ENCODE measurements around the gene IL20RB. TPM values are rescaled to one million over a fixed set of nuclear protein-coding genes. Genes with fewer than 3 reads are reported as not detected.

IL20RB gene
- total RNA-seq, 1 experiment from 2014 or later, result 4.2 TPM

DNA sequence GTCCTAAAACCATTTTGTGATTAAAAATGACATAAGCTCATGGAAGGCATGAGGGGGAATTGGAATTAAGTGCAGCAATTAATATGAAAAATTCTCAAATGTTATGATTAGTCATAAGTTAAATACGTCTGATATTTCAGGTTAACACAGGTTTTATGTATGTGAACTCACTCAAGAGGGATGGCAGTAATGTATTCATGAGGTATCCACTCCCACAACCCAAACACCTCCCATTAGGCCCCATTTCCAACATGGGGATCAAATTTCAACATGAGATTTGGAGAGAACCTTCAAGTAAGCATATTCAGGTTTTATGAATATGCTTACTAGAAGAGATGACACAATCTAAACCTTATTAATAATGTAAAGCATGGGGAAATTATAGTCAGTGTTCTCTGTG is 41.6 kb upstream of the IL20RB start:
- ChIA-PET CTCF (no interaction called here), POLR2A (ENCODE audit: low non-redundant PET) (no interaction called here)
- TF ChIP-seq, protein P1, sequence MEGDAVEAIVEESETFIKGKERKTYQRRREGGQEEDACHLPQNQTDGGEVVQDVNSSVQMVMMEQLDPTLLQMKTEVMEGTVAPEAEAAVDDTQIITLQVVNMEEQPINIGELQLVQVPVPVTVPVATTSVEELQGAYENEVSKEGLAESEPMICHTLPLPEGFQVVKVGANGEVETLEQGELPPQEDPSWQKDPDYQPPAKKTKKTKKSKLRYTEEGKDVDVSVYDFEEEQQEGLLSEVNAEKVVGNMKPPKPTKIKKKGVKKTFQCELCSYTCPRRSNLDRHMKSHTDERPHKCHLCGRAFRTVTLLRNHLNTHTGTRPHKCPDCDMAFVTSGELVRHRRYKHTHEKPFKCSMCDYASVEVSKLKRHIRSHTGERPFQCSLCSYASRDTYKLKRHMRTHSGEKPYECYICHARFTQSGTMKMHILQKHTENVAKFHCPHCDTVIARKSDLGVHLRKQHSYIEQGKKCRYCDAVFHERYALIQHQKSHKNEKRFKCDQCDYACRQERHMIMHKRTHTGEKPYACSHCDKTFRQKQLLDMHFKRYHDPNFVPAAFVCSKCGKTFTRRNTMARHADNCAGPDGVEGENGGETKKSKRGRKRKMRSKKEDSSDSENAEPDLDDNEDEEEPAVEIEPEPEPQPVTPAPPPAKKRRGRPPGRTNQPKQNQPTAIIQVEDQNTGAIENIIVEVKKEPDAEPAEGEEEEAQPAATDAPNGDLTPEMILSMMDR (conservative IDR thresholded peaks at IDR 0.05; ENCODE audit: low read depth, low read length), result no peak
- no peak for TF ChIP-seq EZH2 (IDR thresholded peaks at IDR 0.05; ENCODE audit: borderline replicate concordance, low read depth, low read length, poor library complexity, severe bottlenecking)
- Histone ChIP-seq H3K4me3 (ENCODE audit: low read depth, low read length, poor library complexity, severe bottlenecking) (no peak overlapping the region), H3K36me3 (ENCODE audit: insufficient read depth, low read length, poor library complexity, severe bottlenecking) (peaks cover 7% of the 10 kb centered on the region), H3K27ac (ENCODE audit: low read depth, low read length, poor library complexity, severe bottlenecking) (no peak overlapping the region), H3K4me1 (ENCODE audit: insufficient read depth, low read length, poor library complexity, severe bottlenecking) (peaks cover 49% of the 10 kb centered on the region), H3K9me3 (ENCODE audit: low read depth, low read length, poor library complexity, severe bottlenecking) (peaks cover 20% of the 10 kb centered on the region), H3K27me3 (replicated peaks; ENCODE audit: insufficient read depth, low read depth, low read length, poor library complexity) (no peaks in the 10 kb centered on the region)
- peak; percentile 45 for DNase-seq (ENCODE audit: low spot score)
- intact Hi-C loops (cut with micrococcal nuclease; ENCODE audit: unreplicated experiment), result no loop called here
- BruUV-seq (replicated peaks), result no TSS peak

DNA sequence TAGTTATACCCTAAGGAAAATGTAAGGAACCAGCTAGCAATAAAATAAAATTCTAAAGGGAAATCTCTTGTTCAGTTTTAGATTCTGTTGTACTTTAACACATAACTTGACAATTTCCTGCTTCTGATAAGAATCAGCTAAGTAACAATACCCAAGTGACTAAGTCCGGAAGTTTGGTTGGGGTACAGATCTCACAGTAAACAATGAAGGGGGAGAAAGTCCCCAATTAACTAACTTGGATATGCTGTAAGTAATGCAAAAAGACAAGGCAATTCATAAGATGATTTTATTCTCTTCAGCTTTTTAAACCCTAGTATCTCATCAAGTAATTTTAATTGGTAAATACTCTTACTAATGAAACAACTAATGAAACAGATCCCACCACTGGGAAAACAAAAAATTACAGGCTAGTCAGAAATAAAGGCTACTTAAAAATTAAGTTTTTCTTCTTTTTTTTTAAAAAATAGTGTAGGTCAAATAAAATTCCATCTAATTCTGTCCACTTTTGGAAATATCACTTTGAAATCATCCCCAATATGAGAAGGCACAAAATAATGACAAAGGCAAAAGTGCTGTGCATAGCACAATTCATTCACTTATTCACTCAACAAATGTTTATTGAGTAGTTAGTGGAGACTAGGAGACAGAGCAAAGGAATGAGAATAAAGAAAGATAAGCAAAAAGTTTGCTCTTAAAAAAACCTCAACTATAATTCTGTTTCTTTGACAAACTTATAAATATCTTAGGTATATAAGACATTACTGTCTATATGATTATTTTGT is 37.8 kb upstream of the IL20RB start:
- Histone ChIP-seq H3K9me3 (ENCODE audit: low read depth, low read length, poor library complexity, severe bottlenecking) (peaks cover 11% of the 10 kb centered on the region), H3K4me3 (ENCODE audit: low read depth, low read length, poor library complexity, severe bottlenecking) (no peak overlapping the region), H3K27ac (ENCODE audit: low read depth, low read length, poor library complexity, severe bottlenecking) (peak overlapping the region; percentile 64), H3K36me3 (ENCODE audit: insufficient read depth, low read length, poor library complexity, severe bottlenecking) (peaks cover 11% of the 10 kb centered on the region), H3K27me3 (replicated peaks; ENCODE audit: insufficient read depth, low read depth, low read length, poor library complexity) (no peaks in the 10 kb centered on the region), H3K4me1 (ENCODE audit: insufficient read depth, low read length, poor library complexity, severe bottlenecking) (peaks cover 48% of the 10 kb centered on the region)
- no peak for TF ChIP-seq EZH2 (IDR thresholded peaks at IDR 0.05; ENCODE audit: borderline replicate concordance, low read depth, low read length, poor library complexity, severe bottlenecking)
- TF ChIP-seq, protein P1 (conservative IDR thresholded peaks at IDR 0.05; ENCODE audit: low read depth, low read length), result no peak
- BruUV-seq (replicated peaks), result no TSS peak
- ChIA-PET CTCF (no interaction called here), POLR2A (ENCODE audit: low non-redundant PET) (interaction anchor here (0.6 kb wide), 1 partner anchor 21 kb away, joined by 4 read pairs; no protein-coding TSS in a partner anchor)
- DNase-seq (ENCODE audit: low spot score), result peak; percentile 92
- intact Hi-C loops (cut with micrococcal nuclease; ENCODE audit: unreplicated experiment), result no loop called here

DNA sequence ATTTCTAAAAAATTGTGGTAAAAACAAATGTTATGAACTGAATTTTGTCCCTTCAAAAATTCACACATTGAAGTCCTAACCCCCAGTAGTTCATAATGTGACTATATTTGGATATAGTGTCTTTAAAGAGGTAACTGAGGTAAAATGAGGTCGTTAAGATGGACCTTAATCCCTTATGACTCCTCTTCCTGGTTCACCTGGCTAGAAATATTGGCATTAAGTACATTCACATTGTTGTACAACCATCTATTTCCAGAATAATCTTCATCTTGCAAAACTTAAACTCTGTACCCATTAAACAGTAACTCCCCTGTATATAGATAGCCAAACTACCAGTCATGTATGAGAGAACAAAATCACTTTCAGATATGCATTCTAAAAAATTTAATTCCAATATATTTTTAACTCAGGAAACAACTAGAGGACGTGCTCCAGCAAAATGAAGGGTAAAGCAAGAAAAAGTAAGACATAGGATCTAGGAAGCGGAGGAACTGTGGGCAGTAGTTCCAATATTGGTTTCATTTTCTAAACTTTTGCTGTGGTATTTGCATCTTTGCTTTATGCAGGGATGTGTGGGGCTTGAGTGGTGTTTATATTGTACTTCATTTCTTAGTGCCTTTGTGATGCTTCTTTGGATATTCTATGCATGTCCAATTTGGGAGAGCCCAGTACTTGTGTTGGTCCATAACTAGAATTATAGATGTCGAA is 36.7 kb upstream of the IL20RB start:
- BruUV-seq (replicated peaks), result no TSS peak
- TF ChIP-seq, protein P1 (conservative IDR thresholded peaks at IDR 0.05; ENCODE audit: low read depth, low read length), result no peak
- TF ChIP-seq EZH2 (IDR thresholded peaks at IDR 0.05; ENCODE audit: borderline replicate concordance, low read depth, low read length, poor library complexity, severe bottlenecking), result no peak
- POLR2A ChIA-PET (ENCODE audit: low non-redundant PET), result no interaction called here
- Histone ChIP-seq H3K4me3 (ENCODE audit: low read depth, low read length, poor library complexity, severe bottlenecking) (no peak overlapping the region), H3K4me1 (ENCODE audit: insufficient read depth, low read length, poor library complexity, severe bottlenecking) (peaks cover 58% of the 10 kb centered on the region), H3K27ac (ENCODE audit: low read depth, low read length, poor library complexity, severe bottlenecking) (no peak overlapping the region), H3K9me3 (ENCODE audit: low read depth, low read length, poor library complexity, severe bottlenecking) (peaks cover 11% of the 10 kb centered on the region), H3K36me3 (ENCODE audit: insufficient read depth, low read length, poor library complexity, severe bottlenecking) (peaks cover 11% of the 10 kb centered on the region), H3K27me3 (replicated peaks; ENCODE audit: insufficient read depth, low read depth, low read length, poor library complexity) (no peaks in the 10 kb centered on the region)
- intact Hi-C loops (cut with micrococcal nuclease; ENCODE audit: unreplicated experiment), result no loop called here
- DNase-seq (ENCODE audit: low spot score), result no peak
- CTCF ChIA-PET, result no interaction called here

Measured in A673 (cell line).